ENCODE measurements around the gene GGT7. TPM values are rescaled to one million over a fixed set of nuclear protein-coding genes. Genes with fewer than 3 reads are reported as not detected.

GGT7 gene
- total and polyA plus RNA-seq, 9 of the 15 experiments (the other 6 are each of a cell fraction or from before 2014, with no cell fraction given) = 0.04 to 18.3 (median 5.9) TPM

GRCh38 chr20:34824806-34825529, 47.7 kb downstream of the GGT7 start (continued):
- TF ChIP-seq NFIX (CRISPR knock-in tag; IDR thresholded peaks at IDR 0.05; ENCODE audit: low read depth) (no peak), STAT5B (CRISPR knock-in tag; IDR thresholded peaks at IDR 0.05) (no peak), CHAMP1 (IDR thresholded peaks at IDR 0.05) (no peak), ZNF277 (CRISPR knock-in tag; IDR thresholded peaks at IDR 0.05; ENCODE audit: borderline replicate concordance) (no peak), POLR2G (IDR thresholded peaks at IDR 0.05; ENCODE audit: low read depth, low read length) (peak; percentile 91), PRPF4 (IDR thresholded peaks at IDR 0.05; ENCODE audit: insufficient read depth, low read depth, low read length, poor library complexity, severe bottlenecking) (no peak), NKRF (IDR thresholded peaks at IDR 0.05; ENCODE audit: borderline replicate concordance) (no peak; the same call in 1 of the 2 replicates), STAG1 (CRISPR knock-in tag; IDR thresholded peaks at IDR 0.05; ENCODE audit: borderline replicate concordance) (no peak), TAF9B (IDR thresholded peaks at IDR 0.05; ENCODE audit: partially characterized antibody) (no peak), ZBTB34 (CRISPR knock-in tag; IDR thresholded peaks at IDR 0.05) (no peak), ELK1 (CRISPR knock-in tag; IDR thresholded peaks at IDR 0.05) (no peak), CGGBP1 (CRISPR knock-in tag; IDR thresholded peaks at IDR 0.05) (no peak), ATF6 (CRISPR knock-in tag; IDR thresholded peaks at IDR 0.05) (no peak), IRF2 (CRISPR knock-in tag; IDR thresholded peaks at IDR 0.05) (no peak), MEF2D (tag; conservative IDR thresholded peaks at IDR 0.05; ENCODE audit: low read depth) (no peak), ZNF830 (CRISPR knock-in tag; IDR thresholded peaks at IDR 0.05) (no peak)
